K562 (cell line): Measurements from ENCODE around the gene SRPK3. TPM values are rescaled to one million over a fixed set of nuclear protein-coding genes. Genes with fewer than 3 reads are reported as not detected.

Experiments used
- CTBP1 ChIP-seq: fragments of 450-650 bp; IDR thresholded peaks from 2 replicates; pipeline ENCODE4 v1.6.1; 2016; ENCODE audit warnings: borderline replicate concordance
- CXXC5 ChIP-seq: fragments of 250-450 bp; sonication (Bioruptor Pico); IDR thresholded peaks from 2 replicates; pipeline ENCODE4 v1.8.0; 2022; ENCODE audit warnings: inconsistent platforms, mild to moderate bottlenecking, moderate library complexity
- FOXM1 ChIP-seq, 2 experiments: fragments of 450-650 bp in 1 of 2; sonication (generic) in 1 of 2; formaldehyde crosslinking in 1 of 2; IDR thresholded peaks; 2 replicates each; pipeline versions ENCODE4 v1.6.1 to v1.9.0; 2017 to 2022; ENCODE audit warnings: low read depth in 2 of 2, mild to moderate bottlenecking in 2 of 2, missing genetic modification reagents in 1 of 2, moderate library complexity in 1 of 2
- GABPB1 ChIP-seq: sonication (generic); formaldehyde crosslinking; IDR thresholded peaks from 2 replicates; pipeline ENCODE4 v1.8.0; 2022; ENCODE audit warnings: mild to moderate bottlenecking, missing genetic modification reagents
- GMEB1 ChIP-seq: fragments of 250-450 bp; sonication (Bioruptor Pico); IDR thresholded peaks from 2 replicates; pipeline ENCODE4 v1.4.0; 2020; ENCODE audit warnings: mild to moderate bottlenecking
- GTF3C2 ChIP-seq: IDR thresholded peaks from 3 replicates; pipeline ENCODE4 v1.6.1; 2011; ENCODE audit warnings: borderline replicate concordance, mild to moderate bottlenecking, moderate library complexity; ENCODE audit not compliant: insufficient read length; ENCODE audit errors: extremely low read depth
- KAT2B ChIP-seq: IDR thresholded peaks from one replicate; pipeline ENCODE4 v1.6.1; 2012; ENCODE audit warnings: low read depth, mild to moderate bottlenecking, control low read depth, inconsistent platforms, low read length, moderate library complexity
- MAFF ChIP-seq: IDR thresholded peaks from 2 replicates; pipeline ENCODE4 v1.6.1; 2012; ENCODE audit warnings: low read length, improper control_type of control experiment
- MAZ ChIP-seq, 2 experiments: fragments of 450-650 bp in 1 of 2; sonication (generic) in 1 of 2; formaldehyde crosslinking; IDR thresholded peaks in 1 of 2; conservative IDR thresholded peaks in 1 of 2; 2 replicates each; pipeline versions ENCODE4 v1.4.0 to v1.5.0; 2020; ENCODE audit warnings: mild to moderate bottlenecking in 1 of 2, missing genetic modification reagents in 1 of 2
- POLR2A ChIP-seq: fragments of 450-650 bp; conservative IDR thresholded peaks from 2 replicates; pipeline ENCODE4 v1.6.1; 2016
- RBFOX2 ChIP-seq: fragments of 200-400 bp; formaldehyde crosslinking; IDR thresholded peaks from 2 replicates; pipeline ENCODE4 v1.6.1; 2017; ENCODE audit warnings: low read depth, mild to moderate bottlenecking, low read length, moderate library complexity
- RFX7 ChIP-seq: fragments of 250-450 bp; sonication (Bioruptor Pico); IDR thresholded peaks from 2 replicates; pipeline ENCODE4 v1.5.1; 2021; ENCODE audit warnings: mild to moderate bottlenecking
- SMARCC2 ChIP-seq: fragments of 450-650 bp; IDR thresholded peaks from 2 replicates; pipeline ENCODE4 v1.6.1; 2017; ENCODE audit warnings: antibody characterized with exemption, moderate library complexity, mild to moderate bottlenecking, low read depth
- TBL1XR1 ChIP-seq, 2 experiments: IDR thresholded peaks; 2 replicates each; pipeline ENCODE4 v1.6.1; 2012; ENCODE audit warnings: improper control_type of control experiment in 2 of 2, low read length in 2 of 2, mild to moderate bottlenecking in 1 of 2
- ZFP36 ChIP-seq: fragments of 150-350 bp; IDR thresholded peaks from 2 replicates; pipeline ENCODE4 v1.6.1; 2018; ENCODE audit warnings: low read length, low read depth; ENCODE audit not compliant: partially characterized antibody
- polyA plus RNA-seq, 8 experiments: library from polyadenylated mRNA; depleted of rRNA in 4 of 8; stranded (reverse) in 5 of 8; unstranded in 3 of 8; fragments of >200 nt; fragmentation: Nextera tagmentation in 2 of 8; fragmentation: Illumina TruSeq in 1 of 8; extraction: Ambion mirVana in 2 of 8; extraction: Trizol in 1 of 8; gene quantifications; 2 replicates each; pipeline versions ENCODE4 v1.2.1 to v1.2.3, GENCODE V29; 2011 to 2014; ENCODE audit warnings: inconsistent platforms in 1 of 8, missing spikeins in 1 of 8
- total RNA-seq, 7 experiments: library from RNA; depleted of rRNA in 6 of 7; stranded (reverse); fragments of >200 nt in 6 of 7; fragmentation: Illumina TruSeq in 2 of 7; extraction: Trizol in 2 of 7; gene quantifications; 2 replicates each; pipeline versions ENCODE4 v1.2.1 to v1.2.3, GENCODE V29; 2011 to 2021; ENCODE audit warnings: low replicate concordance in 1 of 7
- TF ChIP-seq, protein P1 (sequence below), 2 experiments: fragments of 150-350 bp in 1 of 2; IDR thresholded peaks; 2 replicates each; pipeline ENCODE4 v1.6.1; 2012 to 2016; ENCODE audit warnings: low read depth in 2 of 2, low read length in 2 of 2, mild to moderate bottlenecking in 1 of 2, moderate library complexity in 1 of 2

Gene SRPK3
- total and polyA plus RNA-seq, 9 of the 15 experiments (the other 6 are each of a cell fraction or from before 2014, with no cell fraction given), result 0.01 to 0.09 (median 0.04) TPM; not detected in 2

GRCh38 chrX:153818571-153819383, 37.9 kb downstream of the SRPK3 start (continued):
- TF ChIP-seq GTF3C2, result no peak
- no peak for TF ChIP-seq MAFF
- peak in 1 of 2 experiments; percentile 57; a peak in 1 of 4 replicates for TF ChIP-seq MAZ (CRISPR knock-in tag; conservative IDR thresholded peaks at IDR 0.05 in 1 of 2, IDR thresholded peaks at IDR 0.05 in 1 of 2)
- no peak for TF ChIP-seq RFX7 (CRISPR knock-in tag)
- TF ChIP-seq CTBP1, result peak; percentile 61
- 0 out of 2 replicates have a peak, but pooled peaks have one; percentile 36 for TF ChIP-seq GABPB1
- TF ChIP-seq FOXM1 (IDR thresholded peaks at IDR 0.05; ENCODE audit: low read depth), result no peak
- no peak for TF ChIP-seq FOXM1 (CRISPR knock-in tag; IDR thresholded peaks at IDR 0.05; ENCODE audit: low read depth)
- peak; percentile 69 for TF ChIP-seq RBFOX2
- TF ChIP-seq SMARCC2, result no peak
- TF ChIP-seq CXXC5 (CRISPR knock-in tag), result peak; percentile 60
- TF ChIP-seq, protein P1, sequence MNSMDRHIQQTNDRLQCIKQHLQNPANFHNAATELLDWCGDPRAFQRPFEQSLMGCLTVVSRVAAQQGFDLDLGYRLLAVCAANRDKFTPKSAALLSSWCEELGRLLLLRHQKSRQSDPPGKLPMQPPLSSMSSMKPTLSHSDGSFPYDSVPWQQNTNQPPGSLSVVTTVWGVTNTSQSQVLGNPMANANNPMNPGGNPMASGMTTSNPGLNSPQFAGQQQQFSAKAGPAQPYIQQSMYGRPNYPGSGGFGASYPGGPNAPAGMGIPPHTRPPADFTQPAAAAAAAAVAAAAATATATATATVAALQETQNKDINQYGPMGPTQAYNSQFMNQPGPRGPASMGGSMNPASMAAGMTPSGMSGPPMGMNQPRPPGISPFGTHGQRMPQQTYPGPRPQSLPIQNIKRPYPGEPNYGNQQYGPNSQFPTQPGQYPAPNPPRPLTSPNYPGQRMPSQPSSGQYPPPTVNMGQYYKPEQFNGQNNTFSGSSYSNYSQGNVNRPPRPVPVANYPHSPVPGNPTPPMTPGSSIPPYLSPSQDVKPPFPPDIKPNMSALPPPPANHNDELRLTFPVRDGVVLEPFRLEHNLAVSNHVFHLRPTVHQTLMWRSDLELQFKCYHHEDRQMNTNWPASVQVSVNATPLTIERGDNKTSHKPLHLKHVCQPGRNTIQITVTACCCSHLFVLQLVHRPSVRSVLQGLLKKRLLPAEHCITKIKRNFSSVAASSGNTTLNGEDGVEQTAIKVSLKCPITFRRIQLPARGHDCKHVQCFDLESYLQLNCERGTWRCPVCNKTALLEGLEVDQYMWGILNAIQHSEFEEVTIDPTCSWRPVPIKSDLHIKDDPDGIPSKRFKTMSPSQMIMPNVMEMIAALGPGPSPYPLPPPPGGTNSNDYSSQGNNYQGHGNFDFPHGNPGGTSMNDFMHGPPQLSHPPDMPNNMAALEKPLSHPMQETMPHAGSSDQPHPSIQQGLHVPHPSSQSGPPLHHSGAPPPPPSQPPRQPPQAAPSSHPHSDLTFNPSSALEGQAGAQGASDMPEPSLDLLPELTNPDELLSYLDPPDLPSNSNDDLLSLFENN (IDR thresholded peaks at IDR 0.05; ENCODE audit: low read depth in 2 of 2, low read length in 2 of 2), result no peak
- no peak for TF ChIP-seq KAT2B
- TF ChIP-seq GMEB1, result no peak
- no peak for TF ChIP-seq TBL1XR1 (IDR thresholded peaks at IDR 0.05; ENCODE audit: low read length in 2 of 2)
- TF ChIP-seq POLR2A, result 0 out of 2 replicates have a peak, but pooled peaks have one; percentile 39
- TF ChIP-seq ZFP36, result no peak
